Stimulated activated CD8-positive, alpha-beta memory T cell treated with anti-CD3 and anti-CD28 coated beads, Interleukin-7, amount 100 ng/mL, for 4 hours (primary cell): Measurements from ENCODE around the gene SLC34A2.
"Not testable (repeated sequence)": the region's sequence is repeated elsewhere in the genome, so short reads cannot be mapped to it uniquely, and the experiment has no call there.

Experiments used
- DNase-seq, 2 donors: peaks; one replicate each; pipeline ENCODE4 v3.0.0-alpha.2; 2020; ENCODE audit warnings: low read depth in 2 of 2

Gene SLC34A2, protein sequence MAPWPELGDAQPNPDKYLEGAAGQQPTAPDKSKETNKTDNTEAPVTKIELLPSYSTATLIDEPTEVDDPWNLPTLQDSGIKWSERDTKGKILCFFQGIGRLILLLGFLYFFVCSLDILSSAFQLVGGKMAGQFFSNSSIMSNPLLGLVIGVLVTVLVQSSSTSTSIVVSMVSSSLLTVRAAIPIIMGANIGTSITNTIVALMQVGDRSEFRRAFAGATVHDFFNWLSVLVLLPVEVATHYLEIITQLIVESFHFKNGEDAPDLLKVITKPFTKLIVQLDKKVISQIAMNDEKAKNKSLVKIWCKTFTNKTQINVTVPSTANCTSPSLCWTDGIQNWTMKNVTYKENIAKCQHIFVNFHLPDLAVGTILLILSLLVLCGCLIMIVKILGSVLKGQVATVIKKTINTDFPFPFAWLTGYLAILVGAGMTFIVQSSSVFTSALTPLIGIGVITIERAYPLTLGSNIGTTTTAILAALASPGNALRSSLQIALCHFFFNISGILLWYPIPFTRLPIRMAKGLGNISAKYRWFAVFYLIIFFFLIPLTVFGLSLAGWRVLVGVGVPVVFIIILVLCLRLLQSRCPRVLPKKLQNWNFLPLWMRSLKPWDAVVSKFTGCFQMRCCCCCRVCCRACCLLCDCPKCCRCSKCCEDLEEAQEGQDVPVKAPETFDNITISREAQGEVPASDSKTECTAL

DNA sequence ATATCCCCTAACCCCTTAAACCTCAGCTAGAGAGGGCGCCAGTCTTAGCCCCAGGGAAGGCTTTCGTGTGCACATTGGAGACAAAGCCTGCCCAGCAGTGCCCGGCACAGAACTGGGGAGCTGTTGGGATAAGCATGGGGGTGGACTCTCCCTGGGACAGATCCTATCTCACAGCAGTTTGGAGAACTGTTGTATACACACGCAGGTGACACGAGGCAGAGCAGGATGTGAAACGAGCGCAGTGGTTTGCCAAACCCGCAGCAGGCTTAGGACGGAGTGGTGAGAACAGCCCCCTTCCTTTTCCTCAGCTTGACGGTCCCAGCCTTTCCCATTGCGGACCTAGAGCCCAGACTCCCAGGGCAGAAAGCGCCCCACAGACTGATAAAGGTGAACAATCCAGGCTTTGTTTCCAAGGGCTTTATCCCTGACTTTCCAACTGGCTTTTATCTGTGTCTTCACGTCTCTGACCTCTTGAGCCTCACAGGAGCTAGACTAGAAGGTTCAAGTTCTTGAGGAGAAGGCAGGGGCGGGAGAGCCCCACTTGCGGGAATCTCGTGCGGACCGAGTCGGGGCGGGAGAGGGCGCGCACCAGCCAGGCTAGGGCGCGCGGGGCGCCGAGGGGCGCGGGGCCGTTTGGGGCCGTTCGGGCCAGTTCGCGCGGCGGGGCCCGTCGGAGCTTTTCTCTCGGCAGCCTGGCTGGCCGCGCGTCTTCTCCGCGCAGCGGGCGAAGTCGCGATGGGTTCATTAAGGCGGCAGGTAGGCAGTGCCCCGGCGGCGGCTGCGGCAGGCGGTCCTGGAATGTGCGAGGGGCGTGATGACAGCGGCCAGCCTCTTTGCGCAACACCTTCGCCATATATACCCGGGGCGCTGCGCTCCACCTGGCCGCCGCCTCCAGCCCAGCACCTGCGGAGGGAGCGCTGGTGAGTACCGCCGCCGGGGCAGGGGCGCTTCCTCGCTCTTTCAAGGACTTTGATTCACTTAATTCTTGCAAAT, at the start of gene SLC34A2:
TSS of gene SLC34A2 (plus strand) at position 881 of the 993 bp plus-strand sequence. CDS start 6,650 bp downstream, outside the sequence.
- no peak for DNase-seq

DNA sequence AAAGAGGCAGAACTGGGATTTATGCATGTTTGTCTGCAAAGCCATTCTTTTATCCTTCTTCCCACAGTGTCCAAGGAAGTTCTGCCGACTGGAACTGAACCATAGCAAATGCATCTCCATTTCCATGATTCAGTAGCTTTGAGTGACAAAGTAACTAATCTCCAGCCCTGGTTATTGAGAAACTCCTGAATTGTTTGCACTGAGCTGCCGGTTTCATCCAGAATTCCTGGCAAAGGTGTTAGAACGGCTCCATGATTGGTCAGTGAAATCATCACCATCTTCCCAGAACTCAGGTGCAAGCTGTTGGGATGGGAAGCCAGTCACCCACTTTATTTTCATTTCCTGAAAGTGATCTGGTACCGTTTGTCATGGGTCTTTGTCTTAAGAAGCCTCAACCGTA, 47.0 kb upstream of the SLC34A2 start:
- DNase-seq = no peak

DNA sequence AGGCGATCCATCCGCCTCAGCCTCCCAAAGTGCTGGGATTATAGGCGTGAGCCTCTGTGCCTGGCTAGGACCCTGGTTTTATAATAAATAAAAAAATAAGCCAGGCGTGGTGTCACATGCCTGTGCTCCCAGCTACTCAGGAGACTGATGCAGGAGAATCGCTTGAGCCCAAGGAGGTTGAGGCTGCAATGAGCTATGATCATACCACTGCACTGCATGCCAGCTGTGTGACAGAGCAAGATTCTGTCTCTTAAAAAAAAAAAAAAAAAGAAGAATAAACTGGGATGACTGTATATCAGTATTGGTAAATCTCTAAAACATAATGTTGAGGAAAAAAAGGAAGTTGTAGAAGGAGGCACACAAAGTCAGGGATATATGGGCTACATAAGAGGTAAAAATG, 45.7 kb upstream of the SLC34A2 start:
- DNase-seq = no peak

DNA sequence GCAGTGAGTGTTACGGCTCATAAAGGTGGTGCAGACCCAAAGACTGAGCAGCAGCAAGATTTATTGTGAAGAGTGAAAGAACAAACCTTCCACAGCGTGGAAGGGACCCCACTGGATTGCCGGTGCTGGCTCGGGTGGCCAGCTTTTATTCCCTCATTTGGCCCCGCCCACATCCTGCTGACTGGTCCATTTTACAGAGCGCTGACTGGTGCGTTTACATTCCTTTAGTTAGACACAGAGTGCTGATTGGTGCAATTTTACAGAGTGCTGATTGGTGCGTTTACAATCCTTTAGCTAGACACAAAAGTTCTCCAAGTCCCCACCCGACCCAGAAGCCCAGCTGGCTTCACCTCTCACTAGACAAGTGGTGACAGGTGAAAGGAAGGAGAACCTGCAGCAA, 42.0 kb upstream of the SLC34A2 start:
- not testable (repeated sequence) for DNase-seq

DNA sequence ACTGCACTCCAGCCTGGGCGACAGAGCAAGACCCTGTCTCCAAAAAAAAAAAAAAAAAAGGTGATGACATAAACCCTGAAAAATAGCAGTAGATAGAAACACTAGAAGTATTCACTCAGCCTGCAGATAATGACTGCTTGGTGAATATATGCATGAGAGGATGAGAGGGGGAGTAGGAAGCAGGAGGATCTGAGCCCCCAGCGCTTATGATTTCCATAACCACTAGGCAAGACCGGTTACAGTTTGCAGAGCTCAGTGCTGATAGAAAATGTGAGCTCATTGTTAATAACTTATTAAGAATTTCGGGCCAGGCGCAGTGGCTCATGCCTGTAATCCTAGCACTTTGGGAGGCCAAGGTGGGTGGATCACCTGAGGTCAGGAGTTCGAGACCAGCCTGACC, 40.8 kb upstream of the SLC34A2 start:
- no peak for DNase-seq

DNA sequence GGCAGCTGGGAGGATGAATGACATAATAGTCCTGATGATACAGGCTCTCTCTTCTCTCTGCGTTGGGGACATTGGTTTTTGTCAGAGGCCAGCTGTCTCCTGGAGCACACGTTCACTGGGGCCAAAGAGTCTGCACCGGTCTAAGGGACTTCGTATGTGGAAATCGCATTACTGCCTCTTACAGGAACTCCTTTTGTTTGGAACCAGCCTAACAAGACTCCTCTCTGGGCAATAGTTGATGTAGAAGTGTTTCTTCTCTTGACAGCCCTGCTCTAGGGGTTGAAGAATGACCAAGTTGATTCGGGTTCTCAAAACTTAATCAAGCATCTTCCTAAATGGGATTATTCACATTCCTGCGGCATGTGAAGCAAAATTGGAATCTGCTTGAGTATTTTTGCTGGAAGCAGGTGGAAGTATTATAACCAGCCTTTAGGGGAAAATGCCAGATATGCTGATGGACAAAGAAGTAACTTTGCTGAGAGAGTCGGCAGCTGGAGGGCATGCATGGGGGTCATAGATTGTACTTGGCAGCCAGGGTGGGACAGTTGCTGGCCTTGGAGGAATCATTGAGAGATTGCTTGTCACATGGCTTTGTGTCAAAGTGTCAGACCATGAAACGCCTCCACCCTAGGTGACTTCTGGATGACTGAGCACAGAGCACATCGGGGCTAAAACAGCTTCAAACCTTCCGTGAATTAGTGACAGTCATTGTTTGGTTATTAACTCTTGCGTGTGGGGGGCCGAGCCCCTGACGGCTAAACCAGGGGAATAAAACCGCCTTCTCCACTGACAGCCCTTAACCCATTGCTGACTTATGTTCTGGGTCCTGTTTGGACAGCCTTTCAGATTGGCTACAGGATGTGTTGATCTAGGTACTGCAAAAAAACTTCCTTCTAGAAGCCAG, 34.4 kb upstream of the SLC34A2 start:
- no peak for DNase-seq

DNA sequence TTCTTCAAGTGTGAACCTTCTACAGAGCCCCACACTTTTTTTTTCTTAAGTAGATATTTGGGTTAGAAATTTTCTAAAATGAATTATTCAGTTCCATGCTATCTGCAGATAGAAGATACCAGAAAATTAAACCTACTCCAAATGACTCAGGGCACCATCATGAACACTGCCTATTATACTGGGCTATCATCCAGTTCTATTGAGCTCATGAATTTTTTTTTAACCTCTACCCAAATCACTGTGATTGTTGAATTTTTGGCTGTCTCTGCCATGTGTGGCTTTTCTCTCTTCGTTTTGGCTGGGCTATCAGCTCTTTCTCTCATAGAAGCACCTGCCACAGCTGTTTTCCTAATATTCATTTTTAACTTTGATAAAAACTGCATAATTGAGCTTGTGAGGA, 31.0 kb upstream of the SLC34A2 start:
- no peak for DNase-seq

DNA sequence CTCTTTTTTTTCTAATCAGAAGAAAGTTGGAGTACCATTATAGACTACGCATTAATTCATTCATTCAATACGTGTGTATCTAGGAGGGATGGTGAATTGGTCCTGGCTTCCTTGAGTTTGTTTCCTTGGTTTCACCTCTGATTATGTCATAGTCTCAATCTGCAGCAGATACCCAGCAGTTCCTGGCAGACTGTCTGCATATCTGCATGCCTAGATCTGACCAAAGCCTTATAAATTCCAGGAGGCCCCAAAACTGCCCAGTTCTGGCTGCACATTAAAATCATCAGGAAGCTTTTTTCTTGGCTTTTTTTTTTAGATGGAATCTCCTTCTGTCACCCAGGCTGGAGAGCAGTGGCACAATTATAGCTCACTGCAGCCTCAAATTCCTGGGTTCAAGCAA, 27.2 kb upstream of the SLC34A2 start:
- no peak for DNase-seq

DNA sequence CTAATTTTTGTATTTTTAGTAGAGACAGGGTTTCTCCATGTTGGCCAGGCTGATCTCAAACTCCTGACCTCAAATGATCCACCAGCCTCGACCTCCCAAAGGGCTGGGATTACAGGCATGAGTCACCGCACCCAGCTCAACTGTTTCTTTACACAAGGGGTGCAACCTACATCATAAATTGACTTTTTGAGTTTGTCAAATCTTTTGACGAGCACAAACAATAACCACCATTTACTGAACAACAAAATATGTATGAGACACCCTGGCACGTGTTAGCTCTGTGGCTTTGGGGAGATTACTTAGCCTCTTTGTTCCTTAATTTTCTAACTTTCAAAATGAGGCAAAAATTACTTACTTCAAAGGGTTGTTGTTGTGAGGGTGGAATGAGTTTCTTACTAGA, 23.5 kb upstream of the SLC34A2 start:
- no peak for DNase-seq

DNA sequence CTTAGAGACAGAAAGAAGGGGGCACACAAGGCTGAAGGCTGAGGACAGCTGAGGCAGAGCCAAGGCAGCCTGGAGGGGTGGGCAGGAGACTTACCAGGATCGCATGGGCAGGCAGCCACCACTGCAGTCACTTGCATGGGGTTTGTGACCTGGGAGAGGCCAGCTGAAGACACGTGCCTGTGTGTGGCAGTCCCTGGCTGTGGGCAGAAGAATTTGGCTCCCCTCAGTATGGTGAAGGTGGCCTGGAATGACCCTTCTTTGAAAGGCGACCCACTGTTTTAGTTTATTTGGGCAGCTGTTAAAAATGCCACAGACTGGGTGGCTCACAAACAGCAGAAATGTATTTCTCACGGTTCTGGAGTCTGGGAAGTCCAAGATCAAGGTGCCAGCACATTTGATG, 22.1 kb upstream of the SLC34A2 start:
- DNase-seq = no peak

DNA sequence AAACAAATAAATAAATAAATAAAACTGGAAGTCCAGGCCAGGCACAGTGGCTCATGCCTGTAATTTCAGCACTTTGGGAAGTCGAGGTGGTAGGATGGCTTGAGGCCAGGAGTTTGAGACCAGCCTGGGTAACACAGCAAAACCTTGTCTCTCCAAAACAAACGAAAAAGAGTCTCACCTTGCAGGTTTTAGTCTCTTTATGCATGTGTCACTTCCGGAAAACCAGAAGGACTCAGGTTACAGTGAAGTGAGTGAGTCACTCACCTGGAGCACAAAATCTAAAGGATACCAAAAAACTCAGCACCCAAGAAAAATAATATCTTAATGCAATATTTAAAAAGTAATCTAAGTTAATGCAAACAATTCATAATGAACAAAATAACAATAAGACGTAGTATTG, 20.1 kb upstream of the SLC34A2 start:
- DNase-seq = no peak

DNA sequence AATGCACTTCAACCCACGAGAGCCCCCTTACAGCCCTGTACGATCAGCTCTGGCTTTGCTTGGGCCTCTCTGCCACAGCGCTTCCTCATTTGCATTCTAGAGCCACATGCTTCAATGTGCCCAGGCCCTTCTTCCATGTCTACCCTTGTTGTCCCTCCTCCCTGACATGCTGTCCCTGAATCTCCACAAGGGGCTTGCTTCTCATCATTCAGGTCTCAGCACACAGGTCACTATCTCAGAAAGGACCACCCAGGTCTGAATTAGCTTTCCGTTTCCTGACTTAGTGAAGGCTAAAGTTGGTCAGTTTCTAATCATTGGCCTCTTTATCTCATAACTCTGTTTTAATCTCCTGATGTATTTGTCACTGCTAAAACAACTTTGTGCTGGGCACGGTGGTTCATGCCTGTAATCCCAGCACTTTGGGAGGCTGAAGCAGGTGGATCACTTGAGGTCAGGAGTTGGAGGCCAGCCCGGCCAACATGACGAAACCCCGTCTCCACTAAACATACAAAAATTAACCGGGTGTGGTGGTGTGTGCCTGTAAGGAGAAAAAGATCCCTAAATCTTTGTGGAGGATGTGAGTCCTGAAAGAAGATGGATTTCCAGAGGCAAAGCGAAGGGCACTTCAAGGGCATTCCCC, 17.9 kb upstream of the SLC34A2 start:
- no peak for DNase-seq

DNA sequence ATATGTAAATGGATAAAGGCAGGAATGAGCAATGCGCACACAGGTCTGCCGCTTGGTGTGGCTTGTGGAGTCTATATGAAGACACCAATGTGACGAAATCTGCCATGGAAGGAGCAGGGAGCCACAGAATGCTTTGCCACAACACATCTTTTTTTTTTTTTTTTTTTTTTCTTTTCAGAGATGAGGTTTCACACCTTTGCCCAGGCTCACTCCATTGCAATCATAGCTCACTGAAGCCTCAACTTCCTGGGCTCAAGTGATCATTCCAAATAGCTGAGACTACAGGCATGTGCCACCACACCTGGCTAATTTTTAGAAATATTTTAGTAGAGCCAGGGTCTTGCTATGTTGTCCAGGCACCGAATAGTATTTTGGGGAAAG, 17.4 kb upstream of the SLC34A2 start:
- no peak for DNase-seq

DNA sequence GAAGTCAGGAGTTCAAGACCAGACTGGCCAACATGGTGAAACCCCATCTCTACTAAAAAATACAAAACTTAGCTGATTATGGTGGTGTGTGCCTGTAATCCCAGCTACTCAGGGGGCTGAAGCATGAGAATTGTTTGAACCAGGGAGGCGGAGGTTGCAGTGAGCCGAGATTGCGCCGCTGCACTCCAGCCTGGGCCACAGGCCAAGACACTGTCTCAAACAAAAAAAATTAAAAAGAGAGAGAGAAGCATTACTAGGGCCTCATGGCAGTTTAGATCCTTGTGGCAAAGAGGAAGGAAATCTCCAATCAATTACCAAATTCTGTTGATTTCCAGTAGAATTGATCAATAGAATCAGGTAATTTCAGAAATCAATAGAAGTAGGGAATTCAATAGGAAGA, 16.8 kb upstream of the SLC34A2 start:
- DNase-seq = no peak

DNA sequence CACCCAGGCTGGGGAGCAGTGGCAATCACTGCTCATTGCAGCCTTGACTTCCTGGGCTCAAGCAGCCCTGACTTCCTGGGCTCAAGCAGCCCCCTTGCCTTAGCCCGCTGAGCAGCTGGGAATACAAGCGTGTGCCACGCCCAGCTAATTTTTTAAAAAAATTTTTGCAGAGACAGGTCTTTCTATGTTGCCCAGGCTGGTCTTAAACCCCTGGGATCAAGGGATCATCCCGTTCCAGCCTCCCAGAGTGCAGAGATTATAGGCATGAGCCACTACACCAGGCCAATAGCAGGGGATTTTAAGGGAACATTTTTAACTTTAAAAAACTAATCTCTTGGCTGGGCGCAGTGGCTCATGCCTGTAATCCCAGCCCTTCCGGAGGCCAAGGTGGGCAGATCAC, 5.3 kb upstream of the SLC34A2 start:
- no peak for DNase-seq

DNA sequence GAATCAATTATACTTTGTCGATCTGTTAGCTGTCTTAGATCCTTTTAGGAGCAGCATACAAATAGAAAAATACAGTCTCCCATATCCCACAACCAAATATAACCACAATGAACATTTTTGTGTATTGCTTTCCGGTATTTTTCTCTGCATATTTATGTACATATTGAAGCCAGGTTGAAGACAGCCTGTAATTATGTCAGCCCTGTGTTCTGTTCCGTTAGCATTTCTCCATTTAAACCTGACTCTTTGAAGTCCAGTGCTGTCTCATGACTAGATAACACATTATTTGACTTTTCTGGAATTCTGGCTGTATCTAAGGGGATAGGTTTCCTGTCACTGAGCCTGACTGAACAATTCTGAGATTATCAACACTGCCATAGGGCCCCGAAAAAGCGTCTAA, 4.0 kb upstream of the SLC34A2 start:
- DNase-seq = no peak

DNA sequence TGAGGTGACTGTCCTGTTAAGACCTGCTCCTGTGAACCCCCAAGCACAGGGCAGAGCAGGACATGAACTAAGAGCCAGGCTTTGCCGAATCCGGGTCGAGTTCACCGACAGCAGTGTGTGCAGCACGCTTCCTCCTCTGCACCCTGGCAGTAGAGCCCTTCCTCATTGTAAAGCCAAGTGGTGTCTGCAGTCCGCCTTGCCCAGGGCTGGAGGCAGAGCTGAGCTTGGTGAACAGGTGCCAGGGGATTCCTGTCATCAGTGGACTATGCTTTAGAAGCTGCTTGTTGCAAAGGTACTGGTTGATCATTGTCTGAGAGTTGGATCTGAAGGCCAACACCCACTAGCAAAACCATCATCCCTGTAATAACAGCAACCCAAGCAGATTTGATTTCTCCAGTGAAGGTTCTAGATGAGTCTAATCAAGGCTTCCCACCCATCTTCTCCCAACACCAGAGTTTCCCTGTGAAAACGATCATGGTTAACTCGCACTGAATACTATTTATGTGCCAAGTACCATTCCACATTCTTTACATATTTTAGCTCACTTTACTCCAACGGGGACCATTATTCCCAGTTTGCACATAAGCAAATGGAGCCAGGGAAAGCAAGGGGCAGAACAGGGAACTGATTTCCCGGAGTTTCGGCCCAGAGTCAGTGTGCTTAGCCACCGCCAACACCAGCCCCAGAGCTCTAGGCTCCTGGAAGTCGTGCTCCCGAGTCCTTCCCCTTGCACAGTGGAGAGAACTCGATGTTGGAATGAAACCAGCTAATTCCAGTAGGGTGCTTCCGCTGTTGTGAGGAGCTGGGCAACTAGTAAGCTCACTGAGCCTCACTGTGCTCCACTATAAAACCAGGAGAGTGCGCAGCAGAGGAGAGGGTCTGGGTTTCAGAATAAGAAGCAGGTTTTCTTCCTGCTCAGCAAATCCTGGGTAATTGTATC, 1.4 kb upstream of the SLC34A2 start:
- DNase-seq = no peak

DNA sequence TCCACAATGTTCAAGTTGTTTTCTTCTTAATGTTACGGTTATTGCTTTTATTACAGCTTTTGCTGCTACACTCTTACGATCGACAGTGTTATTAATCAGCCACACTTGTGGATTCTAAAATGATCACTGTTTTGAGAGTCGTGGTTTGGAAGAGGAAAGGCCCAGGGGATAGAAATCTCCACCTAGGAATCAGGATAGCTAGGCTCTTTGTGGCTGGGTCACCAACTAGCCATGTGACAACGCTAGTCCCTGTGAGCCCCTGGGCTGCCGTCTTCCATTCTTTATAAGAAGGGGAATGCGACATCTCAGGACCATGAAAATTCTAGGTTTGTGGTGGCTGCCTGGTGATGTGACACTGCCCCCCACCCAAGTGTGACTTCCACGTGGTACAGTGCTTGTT, 380 bp downstream of the SLC34A2 start:
- DNase-seq = no peak

DNA sequence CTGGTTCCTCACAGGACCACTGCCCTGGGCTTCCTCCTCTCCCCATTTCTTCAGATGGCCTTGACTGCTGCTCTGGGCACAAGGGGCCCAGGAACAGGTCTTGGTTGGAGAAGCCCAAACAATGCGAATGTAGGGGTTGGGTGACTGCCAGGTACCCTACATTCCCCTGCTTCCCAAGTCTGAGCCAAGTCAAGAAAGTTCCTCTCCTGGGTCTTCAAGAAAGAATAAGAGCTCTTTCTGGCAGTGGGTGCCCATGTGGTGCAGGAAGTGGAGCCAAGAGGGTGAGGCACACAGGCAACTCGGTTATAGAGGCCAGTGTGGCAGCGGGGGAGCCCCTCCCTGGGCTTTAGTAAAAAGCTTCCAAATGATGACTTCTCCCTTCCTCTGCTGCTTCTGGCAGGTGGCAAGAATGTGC, 2.7 kb downstream of the SLC34A2 start:
- no peak for DNase-seq

DNA sequence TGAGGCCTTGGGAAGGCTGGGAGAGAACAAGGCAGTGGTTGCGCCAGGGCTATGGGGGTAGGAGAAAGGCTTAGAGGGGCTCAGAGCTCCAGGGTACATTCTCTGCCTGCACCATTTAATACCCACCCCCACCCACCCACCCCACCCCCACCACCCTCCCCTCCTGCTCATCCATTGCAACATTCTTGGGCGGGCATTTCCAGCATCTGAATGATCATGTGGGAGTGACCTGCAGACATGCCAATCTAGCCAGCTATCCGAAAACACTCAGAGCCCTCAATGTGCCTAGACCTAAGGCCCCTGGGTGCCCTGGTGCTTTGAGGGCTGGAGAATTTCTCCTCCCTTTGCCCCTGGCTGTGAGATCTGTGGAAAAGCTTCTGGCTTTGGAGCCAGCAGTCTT, 3.1 kb downstream of the SLC34A2 start:
- DNase-seq = no peak
